ENCODE measurements around the gene PPP1R13B. TPM values are rescaled to one million over a fixed set of nuclear protein-coding genes. Genes with fewer than 3 reads are reported as not detected.

The PPP1R13B gene
- total RNA-seq, 1 experiment from 2014 or later, result 19.0 TPM

GRCh38 chr14:103708750-103709187 lies 138.6 kb downstream of the PPP1R13B start:
- BruUV-seq (replicated peaks), result no TSS peak
- no peak for TF ChIP-seq POLR2AphosphoS5 (IDR thresholded peaks at IDR 0.05; ENCODE audit: low read depth, low read length)
- TF ChIP-seq CTCF (IDR thresholded peaks at IDR 0.05), result no peak
- TF ChIP-seq TCF7L2 (IDR thresholded peaks at IDR 0.05; ENCODE audit: low read depth, low read length), result no peak
- no peak for TF ChIP-seq SIN3A (IDR thresholded peaks at IDR 0.05; ENCODE audit: borderline replicate concordance, insufficient read depth, low read depth, low read length)
- no peak for TF ChIP-seq REST (IDR thresholded peaks at IDR 0.05; ENCODE audit: insufficient read depth in 1 of 2, low read depth in 2 of 2, low read length in 1 of 2)
- ChIA-PET CTCF (no interaction called here), POLR2A (no interaction called here)
- Histone ChIP-seq H3K9me3 (ENCODE audit: control insufficient read depth, insufficient read depth, low read depth, low read length) (no peaks in the 10 kb centered on the region), H3K27ac (ENCODE audit: low read length) (no peak overlapping the region), H3K27me3 (ENCODE audit: control insufficient read depth, insufficient read depth, low read length) (no peaks in the 10 kb centered on the region), H3K4me1 (ENCODE audit: control insufficient read depth, insufficient read depth, low read length) (no peaks in the 10 kb centered on the region), H3K4me3 (ENCODE audit: low read depth in 2 of 2, low read length in 2 of 2) (no peak overlapping the region), H3K36me3 (ENCODE audit: control insufficient read depth, insufficient read depth, low read length) (no peaks in the 10 kb centered on the region)
- DNase-seq (ENCODE audit: low read depth, low spot score) (no peak), ATAC-seq (no peak)
- in situ Hi-C loops (cut with HindIII; ENCODE audit: low pct_unique_long_range_greater_than_20kb, low sequenced_read_pairs) (no loop called here), intact Hi-C loops (cut with micrococcal nuclease; ENCODE audit: unreplicated experiment) (no loop called here)

GRCh38 chr14:103707329-103708263 lies 139.8 kb downstream of the PPP1R13B start:
- Histone ChIP-seq H3K36me3 (ENCODE audit: control insufficient read depth, insufficient read depth, low read length) (no peaks in the 10 kb centered on the region), H3K27ac (ENCODE audit: low read length) (no peak overlapping the region), H3K4me3 (ENCODE audit: low read depth in 2 of 2, low read length in 2 of 2) (no peak overlapping the region), H3K27me3 (ENCODE audit: control insufficient read depth, insufficient read depth, low read length) (no peaks in the 10 kb centered on the region), H3K4me1 (ENCODE audit: control insufficient read depth, insufficient read depth, low read length) (no peaks in the 10 kb centered on the region), H3K9me3 (ENCODE audit: control insufficient read depth, insufficient read depth, low read depth, low read length) (no peaks in the 10 kb centered on the region)
- in situ Hi-C loops (cut with HindIII; ENCODE audit: low pct_unique_long_range_greater_than_20kb, low sequenced_read_pairs), result no loop called here
- POLR2A ChIA-PET, result no interaction called here
- intact Hi-C loops (cut with micrococcal nuclease; ENCODE audit: unreplicated experiment), result no loop called here
- CTCF ChIA-PET, result no interaction called here
- no peak for DNase-seq (ENCODE audit: low read depth, low spot score)
- no TSS peak for BruUV-seq (replicated peaks)
- TF ChIP-seq TCF7L2 (IDR thresholded peaks at IDR 0.05; ENCODE audit: low read depth, low read length) (no peak), REST (IDR thresholded peaks at IDR 0.05; ENCODE audit: insufficient read depth in 1 of 2, low read depth in 2 of 2, low read length in 1 of 2) (no peak), CTCF (IDR thresholded peaks at IDR 0.05) (no peak), POLR2AphosphoS5 (IDR thresholded peaks at IDR 0.05; ENCODE audit: low read depth, low read length) (no peak), SIN3A (IDR thresholded peaks at IDR 0.05; ENCODE audit: borderline replicate concordance, insufficient read depth, low read depth, low read length) (no peak)
- ATAC-seq, result no peak
